CD14-positive monocyte (primary cell): ENCODE results near the gene RUNX2. TPM values are rescaled to one million over a fixed set of nuclear protein-coding genes. Genes with fewer than 3 reads are reported as not detected.

ENCODE experiments used
- DNase-seq, 3 donors: peaks; one replicate each; pipeline ENCODE4 v3.0.0-alpha.2; 2011 to 2022
- H2AFZ ChIP-seq: 2 replicates; pipeline ENCODE4 v1.6.0; 2012; ENCODE audit warnings: mild to moderate bottlenecking, low read depth, low read length, inconsistent platforms; ENCODE audit not compliant: insufficient read depth, poor library complexity, severe bottlenecking
- H3K27ac ChIP-seq, 2 donors: 1 replicate in 1 of 2; 2 replicates in 1 of 2; pipeline ENCODE4 v1.5.1; 2012 to 2013; ENCODE audit warnings: low read length in 2 of 2, control low read depth in 1 of 2, inconsistent platforms in 1 of 2, low read depth in 1 of 2, mild to moderate bottlenecking in 1 of 2
- H3K27me3 ChIP-seq, 2 donors: one replicate each; pipeline versions ENCODE4 v1.6.0 to v1.6.1; 2011 to 2013; ENCODE audit warnings: low read length in 2 of 2; ENCODE audit not compliant: control insufficient read depth in 2 of 2, insufficient read depth in 2 of 2
- H3K36me3 ChIP-seq, 2 donors: replicated peaks in 1 of 2; 1 replicate in 1 of 2; 2 replicates in 1 of 2; pipeline versions ENCODE4 v1.5.1 to v1.6.1; 2012 to 2013; ENCODE audit warnings: low read length in 2 of 2, control low read depth in 1 of 2, inconsistent platforms in 1 of 2, mild to moderate bottlenecking in 1 of 2; ENCODE audit not compliant: insufficient read depth in 2 of 2, control insufficient read depth in 1 of 2
- H3K4me1 ChIP-seq, 2 donors: 1 replicate in 1 of 2; 2 replicates in 1 of 2; pipeline versions ENCODE4 v1.5.1 to v1.6.1; 2012 to 2013; ENCODE audit warnings: low read length in 2 of 2, control low read depth in 1 of 2, inconsistent platforms in 1 of 2, mild to moderate bottlenecking in 1 of 2, moderate library complexity in 1 of 2; ENCODE audit not compliant: insufficient read depth in 2 of 2, control insufficient read depth in 1 of 2
- H3K4me2 ChIP-seq: replicated peaks from 2 replicates; pipeline ENCODE3; 2012; ENCODE audit warnings: low read length, moderate library complexity, mild to moderate bottlenecking; ENCODE audit not compliant: poor library complexity, severe bottlenecking; ENCODE audit errors: extremely low read depth
- H3K4me3 ChIP-seq, 3 experiments: fragments of 200-600 bp in 1 of 3; sonication (generic) in 1 of 3; replicated peaks in 1 of 3; 1 replicate in 2 of 3; 2 replicates in 1 of 3; pipeline ENCODE4 v1.5.1; 2011 to 2013; ENCODE audit warnings: low read length in 3 of 3, mild to moderate bottlenecking in 3 of 3, control low read depth in 2 of 3, low read depth in 2 of 3, inconsistent platforms in 1 of 3, moderate library complexity in 1 of 3
- H3K79me2 ChIP-seq: 2 replicates; pipeline ENCODE4 v1.6.0; 2012; ENCODE audit warnings: mild to moderate bottlenecking, control low read depth, inconsistent platforms, low read length, moderate library complexity; ENCODE audit not compliant: insufficient read depth
- H3K9ac ChIP-seq: 2 replicates; pipeline ENCODE4 v1.6.0; 2017; ENCODE audit warnings: low read length, mild to moderate bottlenecking; ENCODE audit not compliant: insufficient read depth, poor library complexity, severe bottlenecking
- H3K9me3 ChIP-seq, 2 donors: replicated peaks in 1 of 2; 1 replicate in 1 of 2; 2 replicates in 1 of 2; pipeline versions ENCODE4 v1.5.1 to v1.6.1; 2012 to 2013; ENCODE audit warnings: low read length in 2 of 2, control low read depth in 1 of 2; ENCODE audit not compliant: control insufficient read depth in 1 of 2, insufficient read depth in 1 of 2
- H4K20me1 ChIP-seq: 2 replicates; pipeline ENCODE4 v1.6.0; 2012; ENCODE audit warnings: mild to moderate bottlenecking, low read length, control low read depth, moderate library complexity; ENCODE audit not compliant: insufficient read depth
- H3K27ac Mint-ChIP-seq, 7 donors: one replicate each; pipeline ENCODE4 v1.8.0; 2020; ENCODE audit warnings: mild to moderate bottlenecking in 7 of 7, mixed read lengths in 7 of 7, moderate library complexity in 6 of 7, inconsistent platforms in 2 of 7
- H3K27me3 Mint-ChIP-seq, 3 donors: one replicate each; pipeline ENCODE4 v1.8.0; 2021 to 2022; ENCODE audit warnings: low read depth in 3 of 3, mild to moderate bottlenecking in 3 of 3, mixed read lengths in 3 of 3, moderate library complexity in 3 of 3, inconsistent platforms in 1 of 3
- H3K36me3 Mint-ChIP-seq, 2 donors: one replicate each; pipeline ENCODE4 v1.8.0; 2020; ENCODE audit warnings: mixed read lengths in 2 of 2, inconsistent platforms in 1 of 2, mild to moderate bottlenecking in 1 of 2
- H3K4me1 Mint-ChIP-seq: one replicate; pipeline ENCODE4 v1.8.0; 2020; ENCODE audit warnings: mild to moderate bottlenecking, mixed read lengths
- H3K4me3 Mint-ChIP-seq, 2 donors: one replicate each; pipeline ENCODE4 v1.8.0; 2020; ENCODE audit warnings: mild to moderate bottlenecking in 2 of 2, mixed read lengths in 2 of 2, moderate library complexity in 1 of 2
- H3K9me3 Mint-ChIP-seq, 7 donors: one replicate each; pipeline ENCODE4 v1.8.0; 2020 to 2022; ENCODE audit warnings: mixed read lengths in 7 of 7, mild to moderate bottlenecking in 6 of 7, moderate library complexity in 6 of 7, inconsistent platforms in 2 of 7
- CTCF ChIP-seq: fragments of 200-600 bp; IDR thresholded peaks from one replicate; pipeline ENCODE4 v1.8.0; 2022; ENCODE audit warnings: antibody characterized with exemption, mild to moderate bottlenecking
- WGBS: methylation state at CpG from one replicate; pipeline ENCODE4 v1.1.5; 2013; ENCODE audit warnings: missing lambda C conversion rate; ENCODE audit not compliant: insufficient coverage; 5-methylcytosine and 5-hydroxymethylcytosine counted together
- intact Hi-C, 2 donors: fragments of 100-400 bp; cut with micrococcal nuclease; formaldehyde crosslinking; loops; one replicate each; pipeline versions ENCODE4 v1.15.0 to v1.15.1; 2023
- polyA plus RNA-seq, 3 donors: library from polyadenylated mRNA; depleted of rRNA in 1 of 3; unstranded in 2 of 3; stranded (reverse) in 1 of 3; fragments of 300-500 nt in 2 of 3; fragments of >200 nt in 1 of 3; fragmentation: Illumina TruSeq in 2 of 3; gene quantifications; 1 replicate in 2 of 3; 2 replicates in 1 of 3; pipeline ENCODE4 v1.2.3, GENCODE V29; 2012 to 2021

Gene RUNX2
- polyA plus RNA-seq, 3 donors = 1.3 to 5.0 (median 2.5) TPM

- no peaks in the 10 kb centered on the region for H3K9me3 Mint-ChIP-seq
- H3K27me3 Mint-ChIP-seq = peaks cover 0 to 2% (median 0%) of the 10 kb centered on the region in 3 donors
- no peak overlapping the region for H2AFZ ChIP-seq
These were observed 39.9 kb downstream of the RUNX2 start for GRCh38 chr6:45367999-45368398.

GRCh38 chr6:45369870-45370269 lies 41.7 kb downstream of the RUNX2 start:
- H3K27ac ChIP-seq = no peak overlapping the region
- H3K9me3 ChIP-seq = no peaks in the 10 kb centered on the region
- 30% methylated on average over 1 of the region's 1 CpG for WGBS
- H3K4me1 ChIP-seq = peaks cover 3 to 9% of the 10 kb centered on the region in 2 donors
- H3K79me2 ChIP-seq = no peaks in the 10 kb centered on the region
- peaks cover 0 to 2% (median 0%) of the 10 kb centered on the region in 3 donors for H3K27me3 Mint-ChIP-seq
- TF ChIP-seq CTCF = no peak
- intact Hi-C loops = loop anchor here in 1 of 2 donors (10.0 kb wide), 1 partner anchor 335 kb away; no protein-coding TSS in a partner anchor
- H3K4me3 Mint-ChIP-seq = no peak overlapping the region
- H3K36me3 ChIP-seq = no peaks in the 10 kb centered on the region
- no peak overlapping the region for H3K4me3 ChIP-seq
- H3K4me2 ChIP-seq = no peak overlapping the region
- no peaks in the 10 kb centered on the region for H3K9me3 Mint-ChIP-seq
- no peak for DNase-seq
- H3K27ac Mint-ChIP-seq = peak overlapping the region in 2 of 7 donors; percentile 4 to 39
- H3K4me1 Mint-ChIP-seq = peaks cover 17% of the 10 kb centered on the region
- no peak overlapping the region for H2AFZ ChIP-seq
- peaks cover 0 to 2% of the 10 kb centered on the region in 2 donors for H3K36me3 Mint-ChIP-seq
- H3K27me3 ChIP-seq = no peaks in the 10 kb centered on the region
- no peaks in the 10 kb centered on the region for H4K20me1 ChIP-seq
- H3K9ac ChIP-seq = no peak overlapping the region

More at GRCh38 chr6:45367999-45368398, 39.9 kb downstream of the RUNX2 start:
- Histone ChIP-seq H3K4me2 (no peak overlapping the region), H3K79me2 (no peaks in the 10 kb centered on the region), H4K20me1 (no peaks in the 10 kb centered on the region), H3K9ac (no peak overlapping the region), H3K4me3 (no peak overlapping the region), H3K27me3 (no peaks in the 10 kb centered on the region), H3K9me3 (no peaks in the 10 kb centered on the region), H3K27ac (no peak overlapping the region), H3K36me3 (no peaks in the 10 kb centered on the region), H3K4me1 (peaks cover 3 to 17% of the 10 kb centered on the region in 2 donors)
- H3K36me3 Mint-ChIP-seq = peaks cover 0 to 2% of the 10 kb centered on the region in 2 donors
- TF ChIP-seq CTCF = no peak
- intact Hi-C loops = no loop called here
- peaks cover 24% of the 10 kb centered on the region for H3K4me1 Mint-ChIP-seq
- DNase-seq = no peak
- H3K4me3 Mint-ChIP-seq = no peak overlapping the region
- H3K27ac Mint-ChIP-seq = no peak overlapping the region
